Measurements from ENCODE around the gene MYOM3.

The MYOM3 gene

DNA sequence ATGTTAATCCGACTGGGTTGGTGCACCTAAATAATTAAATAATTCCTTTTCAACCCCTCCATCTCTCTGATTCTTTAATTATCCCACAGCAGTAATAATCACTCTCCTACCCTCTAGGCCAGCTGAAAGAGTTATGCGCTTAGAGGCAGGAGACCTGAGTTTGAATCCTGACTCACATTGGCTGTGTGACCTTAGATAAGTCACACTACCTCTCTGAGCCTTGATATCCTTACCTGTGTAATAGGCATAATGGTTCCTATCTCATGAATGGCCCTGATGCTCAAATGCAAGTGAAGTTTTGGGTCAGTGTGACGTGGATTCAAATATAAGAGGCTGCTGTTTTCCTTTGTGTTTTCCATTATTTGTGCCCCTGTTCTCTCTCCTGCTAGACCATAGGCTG lies 8.1 kb downstream of the MYOM3 start:
- TF ChIP-seq, protein P1, sequence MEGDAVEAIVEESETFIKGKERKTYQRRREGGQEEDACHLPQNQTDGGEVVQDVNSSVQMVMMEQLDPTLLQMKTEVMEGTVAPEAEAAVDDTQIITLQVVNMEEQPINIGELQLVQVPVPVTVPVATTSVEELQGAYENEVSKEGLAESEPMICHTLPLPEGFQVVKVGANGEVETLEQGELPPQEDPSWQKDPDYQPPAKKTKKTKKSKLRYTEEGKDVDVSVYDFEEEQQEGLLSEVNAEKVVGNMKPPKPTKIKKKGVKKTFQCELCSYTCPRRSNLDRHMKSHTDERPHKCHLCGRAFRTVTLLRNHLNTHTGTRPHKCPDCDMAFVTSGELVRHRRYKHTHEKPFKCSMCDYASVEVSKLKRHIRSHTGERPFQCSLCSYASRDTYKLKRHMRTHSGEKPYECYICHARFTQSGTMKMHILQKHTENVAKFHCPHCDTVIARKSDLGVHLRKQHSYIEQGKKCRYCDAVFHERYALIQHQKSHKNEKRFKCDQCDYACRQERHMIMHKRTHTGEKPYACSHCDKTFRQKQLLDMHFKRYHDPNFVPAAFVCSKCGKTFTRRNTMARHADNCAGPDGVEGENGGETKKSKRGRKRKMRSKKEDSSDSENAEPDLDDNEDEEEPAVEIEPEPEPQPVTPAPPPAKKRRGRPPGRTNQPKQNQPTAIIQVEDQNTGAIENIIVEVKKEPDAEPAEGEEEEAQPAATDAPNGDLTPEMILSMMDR (IDR thresholded peaks at IDR 0.05; ENCODE audit: control insufficient read depth, insufficient read depth, low read depth, low read length, missing control alignments), result no peak
- no peak overlapping the region for H3K4me3 ChIP-seq (ENCODE audit: control insufficient read depth, low read depth, low read length)
- DNase-seq (ENCODE audit: low read depth), result no peak

DNA sequence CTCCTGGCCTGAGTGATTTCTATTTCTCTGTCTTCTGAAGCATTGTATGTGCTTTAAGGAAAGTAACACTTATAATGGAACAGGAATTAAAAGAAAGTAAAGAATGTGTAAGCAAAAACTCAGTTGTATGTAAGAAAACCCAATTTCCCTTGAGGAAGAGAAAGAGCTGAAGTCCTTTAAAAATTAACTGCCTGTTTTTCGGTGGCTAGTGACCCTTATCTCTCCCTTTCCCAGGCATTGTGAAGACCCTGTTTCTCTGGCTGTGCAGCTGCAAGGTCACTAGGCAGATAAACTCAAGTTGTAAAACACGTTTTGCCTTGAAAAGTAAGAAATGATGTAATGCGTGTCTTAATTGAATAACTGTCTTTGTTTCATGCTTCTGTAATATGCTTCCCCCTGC lies 8.5 kb downstream of the MYOM3 start:
- TF ChIP-seq, protein P1 (IDR thresholded peaks at IDR 0.05; ENCODE audit: control insufficient read depth, insufficient read depth, low read depth, low read length, missing control alignments), result no peak
- no peak overlapping the region for H3K4me3 ChIP-seq (ENCODE audit: control insufficient read depth, low read depth, low read length)

DNA sequence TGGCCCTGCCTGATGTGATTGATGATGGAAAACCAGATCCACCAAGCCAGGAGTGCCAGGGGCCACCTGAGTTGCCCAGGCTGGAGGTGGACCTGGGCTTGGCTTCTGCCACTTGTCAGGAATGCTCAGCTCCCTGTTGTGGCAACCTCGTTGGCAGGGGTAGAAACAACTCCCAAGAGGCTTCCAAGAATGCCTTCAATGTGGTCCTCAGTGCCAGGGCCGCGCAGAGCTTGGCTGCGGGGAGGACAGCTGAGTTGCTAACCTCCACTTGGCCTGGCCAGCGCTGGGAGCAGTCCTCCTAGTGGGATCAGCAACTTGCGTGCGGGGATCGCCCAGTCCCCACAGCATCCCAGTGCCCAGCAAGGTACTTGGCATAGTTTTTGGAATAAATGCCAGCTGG lies 9.0 kb downstream of the MYOM3 start:
- no peak for DNase-seq (ENCODE audit: low read depth)
- TF ChIP-seq, protein P1 (IDR thresholded peaks at IDR 0.05; ENCODE audit: control insufficient read depth, insufficient read depth, low read depth, low read length, missing control alignments), result no peak
- no peak overlapping the region for H3K4me3 ChIP-seq (ENCODE audit: control insufficient read depth, low read depth, low read length)

More for the DNA sequence above, 8.5 kb downstream of the MYOM3 start:
- DNase-seq (ENCODE audit: low read depth), result no peak

DNA sequence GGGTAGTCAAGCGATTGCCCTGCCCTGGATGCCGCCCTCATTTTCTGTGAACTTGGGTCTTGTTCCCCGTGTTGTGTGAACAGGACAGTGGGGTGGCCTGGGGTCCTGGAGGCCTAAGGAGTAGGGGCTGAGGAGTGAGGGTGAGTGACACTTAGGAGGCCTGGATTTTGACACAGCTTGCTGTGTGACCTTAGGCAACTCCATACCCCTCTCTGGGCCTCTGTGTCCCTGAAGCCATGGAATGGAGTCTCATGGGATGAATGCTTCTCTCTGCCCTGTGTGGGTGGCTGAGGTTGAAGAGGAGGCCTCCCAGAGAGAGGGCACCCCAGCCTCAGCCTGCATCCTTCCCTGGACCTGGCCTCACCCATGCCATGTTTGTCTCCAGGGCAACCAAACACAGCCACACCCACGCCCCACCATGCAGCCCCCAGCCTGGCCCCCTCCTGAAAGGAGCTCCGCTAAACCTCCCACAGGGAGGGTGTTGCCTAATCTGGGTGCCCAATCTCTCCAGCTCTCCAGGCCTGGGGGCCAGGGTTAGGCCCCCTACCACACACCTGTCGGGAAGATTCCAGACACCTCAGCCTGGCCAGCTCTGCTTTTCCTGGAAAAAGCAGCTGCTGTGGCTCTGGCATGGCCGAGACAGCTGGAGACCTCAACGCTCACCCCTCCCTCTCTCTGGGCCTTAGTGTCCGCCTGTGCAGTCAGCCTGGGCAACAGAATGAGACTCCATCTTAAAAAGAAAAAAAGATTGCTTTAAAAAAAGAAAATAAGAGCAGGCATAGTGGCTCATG lies 9.9 kb downstream of the MYOM3 start:
- DNase-seq (ENCODE audit: low read depth), result no peak
- TF ChIP-seq, protein P1 (IDR thresholded peaks at IDR 0.05; ENCODE audit: control insufficient read depth, insufficient read depth, low read depth, low read length, missing control alignments), result no peak
- no peak overlapping the region for H3K4me3 ChIP-seq (ENCODE audit: control insufficient read depth, low read depth, low read length)

DNA sequence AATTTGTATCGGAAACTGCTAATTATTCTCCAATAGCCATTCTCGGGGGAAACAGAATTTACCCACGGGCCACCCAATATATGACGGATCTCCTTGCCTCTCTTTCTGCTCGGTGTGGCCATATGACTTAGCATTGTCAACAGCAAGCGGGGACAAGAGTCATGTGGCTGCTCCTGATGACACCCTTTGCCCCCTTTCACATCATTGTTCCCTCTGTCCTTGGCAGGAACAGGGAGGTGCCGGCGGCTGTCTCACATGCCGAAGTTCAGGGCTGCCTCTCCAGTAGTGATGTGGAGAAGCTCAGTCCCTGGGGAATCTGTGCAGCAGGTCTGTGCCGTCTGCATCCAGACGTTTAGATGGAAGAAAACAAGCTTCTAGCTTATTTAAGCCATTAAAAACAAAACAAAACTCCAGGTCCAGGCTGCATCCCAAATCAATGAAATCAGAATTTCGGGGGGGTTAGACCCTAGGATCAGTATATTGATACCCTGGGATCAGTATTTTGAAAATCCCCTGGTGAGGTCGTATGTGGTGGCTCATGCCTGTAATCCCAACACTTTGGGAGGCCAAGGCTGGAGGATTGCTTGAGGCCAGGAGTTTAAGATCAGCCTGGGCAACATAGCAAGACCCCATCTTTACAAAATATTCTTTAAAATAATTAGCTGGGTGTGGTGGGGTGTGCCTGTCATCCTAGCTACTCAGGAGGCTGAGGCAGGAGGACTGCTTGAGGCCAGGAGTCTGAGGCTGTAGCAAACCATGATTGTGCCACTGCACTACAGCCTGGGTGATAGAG lies 10.8 kb downstream of the MYOM3 start:
- TF ChIP-seq, protein P1 (IDR thresholded peaks at IDR 0.05; ENCODE audit: control insufficient read depth, insufficient read depth, low read depth, low read length, missing control alignments), result no peak
- H3K4me3 ChIP-seq (ENCODE audit: control insufficient read depth, low read depth, low read length), result no peak overlapping the region
- DNase-seq (ENCODE audit: low read depth), result no peak

DNA sequence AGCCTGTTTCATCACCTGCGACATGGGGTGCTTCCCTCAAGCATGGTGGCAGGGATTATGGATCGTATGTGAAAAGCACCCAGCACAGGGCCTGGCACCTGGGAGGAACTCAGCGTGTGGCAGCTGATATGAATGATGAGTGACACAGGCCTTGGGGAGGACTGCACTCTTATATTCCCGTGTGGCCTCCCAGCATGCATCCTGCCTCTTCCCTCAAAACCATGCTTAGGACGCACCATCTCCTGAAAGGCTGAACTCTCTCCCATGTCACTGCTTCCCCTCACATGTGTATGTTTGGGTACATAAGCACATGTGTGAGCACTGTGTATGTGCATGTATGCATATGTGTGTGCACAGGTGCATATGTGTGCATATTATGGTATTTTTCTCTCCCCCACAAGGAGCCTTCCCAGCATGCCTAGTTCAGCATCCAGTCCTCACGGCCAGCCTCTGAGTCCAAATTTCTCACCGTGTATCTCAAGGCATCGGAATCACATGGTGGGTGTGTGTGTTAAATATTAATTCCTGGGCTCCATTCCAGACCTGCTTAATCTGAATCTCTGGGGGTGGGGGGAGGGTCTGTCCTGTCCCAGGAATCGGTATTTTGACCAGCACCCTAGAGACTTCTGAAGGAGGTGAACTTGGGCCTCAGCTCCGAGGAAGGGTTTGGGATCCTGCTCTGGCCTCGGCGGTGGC lies 12.8 kb downstream of the MYOM3 start:
- TF ChIP-seq, protein P1 (IDR thresholded peaks at IDR 0.05; ENCODE audit: control insufficient read depth, insufficient read depth, low read depth, low read length, missing control alignments), result no peak
- DNase-seq (ENCODE audit: low read depth), result no peak
- H3K4me3 ChIP-seq (ENCODE audit: control insufficient read depth, low read depth, low read length), result no peak overlapping the region

Data from AG09309 (cell line).